ENCODE measurements around the gene PPP2R2C.

Gene PPP2R2C

GRCh38 chr4:6404611-6405396 is 67.6 kb downstream of the PPP2R2C start:
- no peak for DNase-seq (ENCODE audit: low spot score)
- Histone ChIP-seq H3K4me3 (no peak overlapping the region), H3K27ac (no peak overlapping the region)
- no peak for TF ChIP-seq CTCF (IDR thresholded peaks at IDR 0.05)

- DNase-seq (ENCODE audit: low spot score) = no peak
- no peak for TF ChIP-seq CTCF (IDR thresholded peaks at IDR 0.05)
- H3K4me3 ChIP-seq = no peak overlapping the region
- H3K27ac ChIP-seq = no peak overlapping the region
Observed at GRCh38 chr4:6403400-6403685, 69.1 kb downstream of the PPP2R2C start.

- no peak for TF ChIP-seq CTCF (IDR thresholded peaks at IDR 0.05)
- Histone ChIP-seq H3K4me3 (no peak overlapping the region), H3K27ac (no peak overlapping the region)
- no peak for DNase-seq (ENCODE audit: low spot score)
Observed at GRCh38 chr4:6402566-6403399, 69.6 kb downstream of the PPP2R2C start.

GRCh38 chr4:6401797-6402196 is 70.6 kb downstream of the PPP2R2C start:
- no peak for TF ChIP-seq CTCF (IDR thresholded peaks at IDR 0.05)
- Histone ChIP-seq H3K27ac (no peak overlapping the region), H3K4me3 (no peak overlapping the region)
- no peak for DNase-seq (ENCODE audit: low spot score)

GRCh38 chr4:6396696-6397236 is 75.6 kb downstream of the PPP2R2C start:
- TF ChIP-seq CTCF (IDR thresholded peaks at IDR 0.05) = no peak
- DNase-seq (ENCODE audit: low spot score) = no peak
- no peak overlapping the region for H3K27ac ChIP-seq
- H3K4me3 ChIP-seq = no peak overlapping the region

GRCh38 chr4:6395466-6396228 is 76.8 kb downstream of the PPP2R2C start:
- TF ChIP-seq CTCF (IDR thresholded peaks at IDR 0.05) = no peak
- DNase-seq (ENCODE audit: low spot score) = no peak
- Histone ChIP-seq H3K4me3 (no peak overlapping the region), H3K27ac (no peak overlapping the region)
